Stimulated activated CD8-positive, alpha-beta memory T cell treated with anti-CD3 and anti-CD28 coated beads, Interleukin-15, amount 100 ng/mL, for 48 hours (primary cell): ENCODE measurements around the gene CRISPLD2.
"Not testable (repeated sequence)": the region's sequence is repeated elsewhere in the genome, so short reads cannot be mapped to it uniquely, and the experiment has no call there.

Experiments
- DNase-seq, 2 donors: peaks; one replicate each; pipeline ENCODE4 v3.0.0-alpha.2; 2020; ENCODE audit warnings: low read depth in 2 of 2

The CRISPLD2 gene

DNA sequence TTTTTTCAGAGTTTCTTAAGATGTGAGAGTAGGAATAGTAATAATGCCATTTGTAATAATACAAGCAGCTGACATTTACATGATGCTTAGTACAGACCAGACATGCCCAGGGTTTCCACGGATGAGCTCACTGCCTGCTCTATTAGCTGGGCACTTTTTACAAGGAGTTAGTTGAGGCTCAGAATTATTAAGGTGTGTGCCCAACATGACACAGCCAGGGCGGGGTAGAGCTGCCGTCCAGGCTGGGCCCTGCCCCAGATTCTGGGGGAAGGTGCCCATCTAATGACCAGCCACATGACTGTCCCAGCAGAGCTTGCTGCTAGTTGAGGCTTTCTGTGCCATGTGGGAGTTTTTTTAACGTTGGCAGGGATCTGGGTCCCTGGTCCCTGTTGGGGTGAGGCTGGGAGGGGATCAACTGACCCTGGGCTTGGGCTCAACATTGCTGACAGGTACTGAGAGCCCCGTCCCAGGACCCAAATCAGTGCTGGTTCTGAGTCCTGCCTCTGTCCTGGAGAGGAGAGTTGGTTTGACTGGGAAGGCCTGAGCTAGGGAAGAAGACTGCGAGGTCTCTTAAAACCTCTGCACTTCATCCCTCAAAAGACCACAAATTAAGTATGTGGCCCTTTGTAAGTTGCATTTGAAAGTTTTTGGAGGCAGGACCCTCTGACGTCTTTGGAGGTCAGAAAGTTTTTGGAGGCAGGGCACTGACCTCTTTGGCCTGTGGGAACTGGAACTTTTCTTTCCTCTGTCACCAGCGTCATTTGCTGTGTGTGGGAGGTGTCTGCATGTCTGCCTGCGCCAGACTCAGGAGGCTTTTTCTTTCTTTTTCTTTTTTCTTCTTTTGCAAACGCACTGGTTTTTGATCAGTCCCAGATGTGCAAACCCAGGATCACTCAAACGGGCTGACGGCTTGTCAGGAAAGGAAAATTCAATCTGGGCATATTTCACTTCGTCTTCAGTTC is 2.2 kb downstream of the CRISPLD2 start:
- no peak for DNase-seq

DNA sequence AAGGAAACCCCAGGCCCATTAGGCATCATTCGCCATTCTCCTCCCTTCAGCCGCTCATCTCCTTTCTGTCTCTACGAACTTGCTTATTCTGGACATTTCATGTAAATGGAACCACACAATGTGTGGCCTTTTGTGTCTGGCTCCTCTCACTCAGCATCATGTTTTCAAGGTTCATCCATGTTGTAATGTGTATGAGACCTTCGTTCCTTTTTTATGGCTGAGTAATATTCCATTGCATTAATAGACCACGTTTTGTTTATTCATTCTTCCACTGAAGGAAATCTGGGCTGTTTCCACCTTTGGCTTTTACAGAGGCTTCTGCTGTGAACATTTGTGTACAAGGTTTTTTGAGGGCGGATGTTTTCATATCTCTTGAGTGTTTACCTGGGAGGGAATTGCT is 3.2 kb downstream of the CRISPLD2 start:
- no peak for DNase-seq

DNA sequence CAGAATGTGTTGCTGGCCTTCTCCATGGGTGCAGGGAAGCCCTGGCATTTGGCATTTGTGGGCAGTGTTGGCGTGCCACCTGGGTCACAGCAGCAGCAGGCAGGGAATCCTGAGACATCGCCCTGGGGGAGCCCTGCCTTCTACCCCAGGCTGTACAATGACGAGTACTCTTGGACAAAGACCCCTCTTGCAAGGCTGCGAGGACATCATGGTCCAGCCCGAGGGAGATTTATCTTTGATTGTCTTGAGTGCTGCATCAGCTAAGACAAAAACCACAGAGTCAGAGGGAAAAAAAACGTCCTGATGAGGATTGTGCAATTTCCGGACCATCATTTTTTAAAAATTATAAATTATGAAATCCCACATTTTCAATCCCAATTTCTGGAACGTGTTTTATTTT is 3.7 kb downstream of the CRISPLD2 start:
- DNase-seq: no peak

DNA sequence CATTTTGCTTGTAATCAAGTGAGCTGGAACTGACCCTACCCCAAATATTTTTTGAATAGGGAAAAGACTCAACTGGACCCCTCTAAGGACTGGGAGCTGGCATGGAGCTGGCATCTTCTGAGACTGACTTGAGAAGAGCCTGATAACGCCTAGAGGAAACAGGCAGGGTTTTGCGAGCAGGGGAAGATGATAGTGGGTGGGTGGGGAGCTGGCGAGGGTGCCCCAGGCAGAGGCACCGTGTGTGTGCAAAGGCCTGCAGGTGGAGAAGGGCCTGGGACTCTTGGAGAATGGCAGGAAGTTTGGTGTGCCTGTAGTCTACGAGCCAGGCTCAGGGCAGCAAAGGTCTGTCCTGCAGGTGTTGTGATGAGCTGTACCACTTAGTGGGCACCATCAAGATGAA is 4.1 kb downstream of the CRISPLD2 start:
- no peak for DNase-seq

DNA sequence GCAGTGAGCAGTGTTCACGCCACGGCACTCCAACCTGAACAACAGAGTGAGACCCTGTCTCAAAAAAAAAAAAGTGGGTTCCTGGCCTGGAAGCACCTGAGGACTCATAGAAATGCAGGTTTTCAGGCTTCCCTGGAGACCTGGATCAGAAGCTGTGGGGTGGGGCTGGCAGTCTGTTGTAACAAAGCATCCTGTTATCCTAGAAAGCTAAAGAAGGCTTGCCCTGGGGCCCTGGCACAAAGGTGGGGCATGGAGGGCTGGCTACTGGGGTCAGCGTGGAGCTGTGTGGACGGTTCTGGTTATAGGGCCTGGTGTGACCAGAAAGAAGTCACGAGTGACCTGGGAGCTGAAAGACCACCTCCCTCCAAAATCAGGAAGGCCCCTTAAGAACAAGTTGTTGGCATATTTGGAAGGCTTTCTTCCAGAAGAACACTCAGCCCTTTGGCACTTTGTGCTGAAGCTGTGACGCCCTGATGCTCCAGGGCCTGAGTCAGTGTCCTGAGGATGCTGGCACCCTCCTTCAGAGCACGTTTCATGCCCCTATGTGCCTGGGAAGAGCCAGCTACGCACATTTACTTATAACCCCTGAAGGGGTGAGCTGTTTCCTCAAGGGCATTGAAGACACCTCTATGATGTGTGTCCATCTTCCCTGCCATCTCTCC is 6.2 kb downstream of the CRISPLD2 start:
- no peak for DNase-seq

DNA sequence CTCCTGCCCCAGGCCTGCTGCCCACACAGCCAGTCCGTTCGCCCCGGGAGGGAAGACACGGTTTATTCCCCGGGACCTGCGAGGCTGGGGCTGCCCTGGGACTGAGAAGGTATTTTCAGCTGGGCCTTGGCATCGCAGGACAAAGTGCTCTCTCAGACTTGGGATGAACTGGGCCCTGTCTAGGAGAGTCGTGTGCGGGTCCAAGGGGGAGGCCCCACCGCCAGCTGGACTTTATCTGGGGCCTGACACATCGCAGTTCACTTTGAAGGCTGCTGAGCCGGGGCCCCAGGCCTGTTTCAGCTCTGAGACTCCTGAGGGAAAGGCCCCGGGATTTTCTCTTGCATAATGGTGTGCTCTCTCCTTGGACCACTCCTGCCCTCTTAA is 6.8 kb downstream of the CRISPLD2 start:
- no peak for DNase-seq

DNA sequence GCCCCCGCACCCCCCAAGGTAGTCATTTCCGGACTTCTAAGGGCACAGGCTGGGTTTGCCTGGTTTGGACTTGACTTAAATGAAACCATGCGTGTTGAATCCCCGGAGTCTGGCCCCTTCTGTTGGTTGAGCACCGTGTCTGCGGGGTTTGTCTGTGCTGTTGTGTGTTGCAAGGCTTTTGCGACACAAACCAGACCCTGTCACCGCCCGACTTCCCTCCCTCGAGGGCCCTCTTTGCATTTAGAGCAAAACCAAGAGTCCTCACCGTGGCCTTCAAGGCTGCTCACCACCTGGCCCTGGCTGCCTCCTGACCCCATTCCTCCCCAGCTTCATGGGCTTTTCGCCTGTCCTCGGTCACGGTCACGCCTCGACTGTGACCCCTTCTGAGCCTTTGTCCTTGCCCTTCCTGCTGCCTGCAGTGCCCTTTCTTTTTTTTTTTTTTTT is 7.4 kb downstream of the CRISPLD2 start:
- DNase-seq: no peak

DNA sequence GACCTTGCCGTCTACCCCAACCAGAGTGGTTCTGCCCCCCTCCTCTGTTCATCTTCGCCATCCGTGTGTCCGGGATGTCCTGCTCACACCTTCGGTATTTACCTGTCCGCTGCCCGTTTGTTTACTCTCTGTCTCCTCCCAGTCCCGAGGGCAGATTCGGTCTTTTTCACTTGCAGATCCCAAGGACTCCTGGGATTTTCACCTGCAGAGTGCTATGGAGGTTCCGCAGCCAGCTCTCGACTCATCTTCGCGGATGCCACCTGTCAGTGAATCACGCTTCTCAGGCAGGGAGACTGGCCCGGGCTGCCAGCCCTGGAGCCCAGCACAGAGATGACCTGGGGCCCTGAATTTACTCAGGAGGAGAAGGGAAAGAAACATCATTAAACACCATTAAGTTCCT is 8.1 kb downstream of the CRISPLD2 start:
- DNase-seq: no peak

DNA sequence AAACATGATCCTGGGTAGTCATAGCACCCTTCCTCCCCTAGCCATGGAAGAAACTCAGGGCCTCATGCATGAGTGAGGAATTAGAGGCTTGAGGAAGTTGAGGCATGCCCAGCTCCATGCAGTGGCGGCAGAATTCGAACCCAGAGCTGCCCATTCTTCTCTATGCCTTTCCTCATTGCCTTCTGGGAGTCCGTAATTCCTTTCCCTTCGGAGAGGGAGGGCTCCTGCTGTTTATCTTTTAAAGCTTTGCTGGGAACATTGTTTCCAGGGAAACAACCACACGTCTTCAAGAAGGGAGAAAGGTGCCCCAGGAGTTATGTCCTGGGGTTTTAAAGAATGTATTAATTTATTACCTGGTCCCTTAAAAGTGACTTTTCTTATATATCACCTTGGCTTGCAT is 8.5 kb downstream of the CRISPLD2 start:
- no peak for DNase-seq

DNA sequence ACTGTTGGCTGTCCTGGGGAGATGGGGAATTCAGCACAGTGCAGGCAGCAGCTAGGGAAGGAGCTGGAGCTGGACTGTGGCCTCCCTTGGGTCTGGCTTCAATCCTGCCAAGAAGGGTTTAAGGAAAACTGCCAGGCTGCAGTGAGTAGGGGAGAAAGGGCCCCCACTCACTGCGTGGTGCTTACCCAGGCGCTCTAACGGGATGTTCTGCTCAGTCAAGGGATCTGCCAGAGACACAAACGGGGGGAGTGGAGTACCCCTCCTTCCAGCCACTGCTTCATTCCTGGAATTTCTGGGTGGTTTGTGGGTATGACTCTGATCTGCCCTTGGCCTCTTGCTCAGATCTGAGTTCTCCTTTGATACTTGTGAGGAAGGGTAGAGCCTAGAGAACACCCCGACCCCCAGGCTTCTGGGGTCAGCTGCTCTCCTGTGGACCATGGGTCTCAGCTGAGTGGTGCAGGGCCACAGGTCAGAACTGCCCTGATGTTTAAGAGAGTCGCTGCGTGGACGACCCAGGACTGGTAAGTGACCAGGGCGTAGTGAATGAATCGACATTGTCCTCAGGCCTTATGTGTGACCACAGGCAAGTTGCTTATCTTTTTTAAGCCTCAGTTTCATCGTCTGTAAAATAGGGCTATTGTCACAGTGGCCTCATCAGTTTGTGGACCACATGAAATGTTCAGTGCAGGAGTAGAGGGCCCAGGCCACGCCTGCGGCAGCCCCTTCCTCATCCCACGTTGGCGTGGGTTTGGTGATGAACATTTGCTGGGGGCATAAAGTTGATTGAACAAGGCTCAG is 9.6 kb downstream of the CRISPLD2 start:
- no peak for DNase-seq

DNA sequence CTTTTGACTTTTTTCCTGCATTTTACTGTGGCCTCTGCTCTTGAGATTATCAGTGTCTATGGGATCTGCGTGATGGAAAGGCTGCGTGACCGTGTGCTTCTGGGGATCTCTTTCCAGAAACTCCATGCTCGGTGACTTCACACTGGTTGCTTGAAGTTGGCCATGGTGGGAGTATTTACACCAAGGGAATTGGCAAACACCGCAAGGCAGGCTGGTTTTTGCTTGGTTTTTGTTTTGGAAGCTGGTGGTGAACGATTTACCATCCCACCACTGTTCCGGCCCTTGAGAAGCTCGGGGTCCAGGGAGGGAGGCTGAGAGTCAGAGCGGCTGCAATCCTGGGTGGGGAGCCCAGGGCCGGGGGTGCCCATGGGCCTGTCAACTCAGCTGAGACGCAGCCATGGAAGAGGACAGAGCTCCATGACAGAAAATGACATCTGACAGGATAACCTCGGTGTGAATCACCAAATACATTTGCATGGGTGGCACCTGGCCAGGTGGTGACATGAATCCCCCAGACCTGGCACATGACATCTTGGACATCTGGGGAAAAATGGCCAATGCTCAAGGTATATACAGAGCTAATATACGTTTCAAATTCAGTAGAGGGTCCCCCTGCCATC is 11.1 kb downstream of the CRISPLD2 start:
- no peak for DNase-seq

DNA sequence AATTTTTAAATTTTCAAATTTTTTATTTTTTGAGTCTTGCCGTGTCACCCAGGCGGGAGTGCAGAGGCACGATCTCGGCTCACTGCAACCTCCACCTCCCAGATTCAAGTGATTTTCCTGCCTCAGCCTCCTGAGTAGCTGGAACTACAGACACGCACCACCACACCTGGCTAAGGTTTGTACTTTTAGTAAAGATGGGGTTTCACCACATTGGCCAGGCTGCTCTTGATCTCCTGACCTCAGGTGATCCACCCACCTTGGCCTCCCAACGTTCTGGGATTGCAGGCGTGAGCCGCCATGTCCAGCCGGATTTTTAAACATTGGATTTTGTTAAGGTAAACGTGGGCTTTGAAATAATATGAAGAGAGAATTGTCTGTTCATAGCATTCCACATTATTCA is 11.9 kb downstream of the CRISPLD2 start:
- DNase-seq: not testable (repeated sequence)

DNA sequence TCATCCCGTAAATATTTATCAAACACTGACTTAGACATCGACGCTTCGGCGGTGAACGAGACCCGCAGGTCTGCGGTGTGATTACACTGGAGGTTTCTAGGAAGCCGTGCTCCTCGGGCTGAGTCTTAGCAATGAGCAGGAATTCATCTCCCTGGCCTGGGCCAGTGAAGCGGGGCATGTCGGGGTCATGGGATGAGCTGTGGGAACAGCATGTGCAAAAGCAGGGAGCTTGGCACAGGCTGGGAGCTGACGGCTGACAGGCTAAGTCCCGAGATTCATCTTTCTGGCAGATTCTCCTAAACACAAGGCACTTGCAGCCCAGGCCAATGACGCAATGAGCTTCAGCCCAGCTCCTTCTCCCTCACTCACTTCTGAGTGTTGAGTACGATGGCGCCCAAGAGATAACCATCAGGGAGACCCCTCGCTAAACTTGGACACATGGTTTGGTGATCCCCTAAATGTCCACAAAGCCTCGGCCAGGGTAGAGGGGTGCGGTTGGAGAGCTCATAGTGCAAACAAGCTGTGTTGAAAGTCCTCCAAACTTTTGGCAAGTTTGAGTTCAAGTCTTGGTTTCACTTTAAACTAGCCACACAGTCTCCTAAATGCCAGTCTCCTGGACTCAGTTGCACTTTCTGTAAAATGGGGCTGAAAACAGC is 12.8 kb downstream of the CRISPLD2 start:
- DNase-seq: no peak

DNA sequence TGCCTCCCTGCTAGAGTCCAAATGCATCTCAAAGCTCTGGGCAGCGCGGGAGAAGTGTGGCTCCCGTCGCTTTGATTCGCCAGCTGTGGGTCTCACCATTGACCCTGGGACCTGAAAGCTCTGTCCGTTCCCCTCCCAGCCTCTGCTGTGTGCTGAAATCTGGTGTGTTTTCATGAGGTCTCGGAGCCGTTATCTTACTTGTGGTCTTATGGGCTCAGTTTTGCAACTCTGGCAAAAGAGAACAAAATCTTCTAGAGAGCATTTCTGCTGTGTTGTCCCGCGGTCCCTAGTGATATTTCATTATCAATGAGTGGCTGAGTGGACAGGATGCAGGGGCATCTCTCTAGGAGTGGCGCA is 13.3 kb downstream of the CRISPLD2 start:
- no peak for DNase-seq

DNA sequence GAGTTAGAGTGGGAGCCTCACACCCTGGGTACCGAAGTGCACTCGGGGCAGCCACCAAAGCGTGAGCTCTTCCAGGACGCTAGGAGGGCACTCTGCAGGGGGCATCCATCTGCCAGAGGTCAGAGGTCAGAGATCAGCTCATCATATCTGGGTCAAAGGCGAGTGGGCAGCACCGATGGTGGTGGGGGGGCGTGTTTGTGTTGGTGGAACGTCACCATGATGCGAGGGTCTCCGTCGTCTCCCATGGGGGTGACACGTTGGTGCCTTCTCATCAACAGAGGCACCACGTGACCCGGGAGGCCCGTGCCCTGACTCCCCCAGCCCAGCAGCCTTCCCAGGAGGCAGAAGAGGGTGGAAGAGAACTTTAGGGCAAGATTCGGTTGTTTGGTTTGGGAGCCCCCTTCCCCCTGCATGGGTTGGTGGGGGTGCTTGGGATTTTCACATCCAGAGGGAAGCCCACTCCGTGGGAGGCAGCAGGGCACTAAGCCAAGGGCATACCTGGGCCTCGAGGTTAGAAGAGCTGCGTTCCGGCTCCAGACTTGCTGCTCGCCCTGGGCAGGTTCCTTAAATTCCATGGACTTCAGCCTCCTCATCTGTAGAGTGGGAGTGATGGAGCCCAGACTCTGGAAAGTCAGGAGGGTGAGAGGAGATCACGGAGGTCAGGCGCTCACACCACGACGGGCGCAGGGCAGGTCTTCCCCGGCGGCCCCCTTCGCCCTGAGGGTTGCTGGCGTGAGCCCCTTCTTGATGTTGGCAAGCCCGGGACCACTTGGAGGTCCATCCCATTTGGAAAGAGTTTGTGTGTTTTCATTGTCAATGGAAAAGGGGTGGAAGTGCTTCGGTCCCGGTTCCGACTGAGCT is 14.0 kb downstream of the CRISPLD2 start:
- no peak for DNase-seq

DNA sequence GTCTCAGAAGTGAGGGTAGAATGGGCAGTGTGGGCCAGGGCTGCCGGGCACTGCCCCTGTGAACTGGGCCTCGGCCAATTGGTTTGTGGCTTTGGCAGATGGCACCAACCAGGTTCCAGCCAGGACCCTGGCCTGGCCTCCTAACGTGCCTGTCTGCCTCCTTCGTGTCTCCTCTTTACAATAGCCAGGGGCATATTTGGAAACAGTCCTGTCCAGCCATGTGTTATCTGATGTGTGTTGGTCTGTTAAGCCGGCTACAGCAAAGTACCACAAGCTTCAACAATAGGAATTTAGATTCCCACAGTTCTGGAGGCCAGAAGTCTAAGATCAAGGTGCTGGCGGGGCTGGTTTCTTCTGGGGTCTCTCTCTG is 14.6 kb downstream of the CRISPLD2 start:
- DNase-seq: no peak

DNA sequence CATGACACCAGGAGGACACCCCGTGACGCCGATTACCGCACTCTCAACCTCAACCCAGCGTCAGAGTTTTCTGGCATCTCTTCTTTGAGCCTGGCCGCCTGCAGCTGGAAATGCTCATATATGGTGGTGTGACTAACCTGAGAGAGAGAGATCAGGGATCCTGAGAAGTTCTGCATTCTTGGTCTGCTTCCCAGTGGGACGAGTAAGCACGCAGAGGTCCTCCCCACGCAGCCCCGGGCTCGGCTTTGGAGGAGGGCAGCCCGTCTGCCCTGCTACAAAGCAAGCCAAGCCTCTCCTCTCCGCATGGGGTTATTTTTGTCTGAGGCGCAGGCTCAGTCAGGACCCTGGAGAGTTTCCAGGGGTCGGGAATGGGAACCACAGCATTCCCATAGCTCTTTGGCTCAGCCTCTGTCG is 16.5 kb downstream of the CRISPLD2 start:
- no peak for DNase-seq

DNA sequence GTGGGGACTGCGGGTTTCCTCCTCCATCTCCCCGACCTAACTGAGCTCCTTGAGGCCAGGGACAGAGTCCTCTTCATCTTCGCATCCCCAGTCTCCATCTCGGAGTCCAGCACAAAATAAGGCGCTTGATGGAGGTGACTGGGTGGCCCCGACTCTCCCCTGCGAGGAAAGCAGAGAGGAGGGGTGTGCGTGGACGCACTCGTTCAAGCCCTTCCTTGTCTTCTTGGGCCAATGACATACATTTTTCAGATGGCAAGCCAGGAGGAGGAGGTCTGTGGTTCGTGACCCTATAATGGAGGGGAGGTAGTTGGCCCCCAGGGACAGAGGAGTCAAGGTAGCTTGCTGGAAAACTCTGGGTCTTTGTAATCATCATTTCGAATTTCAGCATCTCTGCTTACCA is 17.2 kb downstream of the CRISPLD2 start:
- no peak for DNase-seq

DNA sequence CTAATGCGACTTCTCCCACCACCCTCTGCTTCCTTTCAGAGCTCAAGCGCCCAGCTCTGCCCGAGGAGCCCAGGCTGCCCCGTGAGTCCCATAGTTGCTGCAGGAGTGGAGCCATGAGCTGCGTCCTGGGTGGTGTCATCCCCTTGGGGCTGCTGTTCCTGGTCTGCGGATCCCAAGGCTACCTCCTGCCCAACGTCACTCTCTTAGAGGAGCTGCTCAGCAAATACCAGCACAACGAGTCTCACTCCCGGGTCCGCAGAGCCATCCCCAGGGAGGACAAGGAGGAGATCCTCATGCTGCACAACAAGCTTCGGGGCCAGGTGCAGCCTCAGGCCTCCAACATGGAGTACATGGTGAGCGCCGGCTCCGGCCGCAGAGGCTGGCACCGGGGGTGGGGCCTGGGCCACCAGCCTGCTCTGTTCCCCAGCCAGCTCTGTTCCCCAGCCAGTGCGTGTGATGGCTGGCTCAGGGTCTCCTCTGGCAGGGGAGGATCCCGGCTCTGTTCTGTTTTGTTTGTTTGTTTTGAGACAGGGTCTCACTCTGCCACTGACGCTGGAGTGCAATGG is 18.7 kb downstream of the CRISPLD2 start:
- DNase-seq: no peak

DNA sequence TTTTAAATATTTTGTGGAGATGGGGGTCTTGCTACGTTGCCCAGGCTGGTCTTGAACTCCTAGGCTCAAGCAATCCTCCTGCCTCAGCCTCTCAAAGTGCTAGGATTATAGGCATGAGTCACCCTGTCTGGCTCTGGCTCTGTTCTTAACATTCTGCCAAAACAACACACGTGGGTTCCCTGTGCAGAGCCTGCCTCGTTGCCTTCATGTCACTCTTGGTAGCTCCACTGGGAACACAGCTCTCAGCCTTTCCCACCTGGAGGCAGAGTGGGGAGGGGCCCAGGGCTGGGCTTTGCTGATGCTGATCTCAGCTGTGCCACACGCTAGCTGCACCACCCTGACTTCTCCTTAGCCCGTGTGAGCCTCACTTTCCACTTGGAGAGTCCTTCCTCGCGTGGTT is 19.3 kb downstream of the CRISPLD2 start:
- DNase-seq: no peak
